SKM-1 treated with dmso at 0.1 percent for 144 hours (cell line): Measurements from ENCODE around the gene PHLDB3.

Source experiments
- DNase-seq: peaks from one replicate; lab custom pipeline; 2025; ENCODE audit not compliant: unreplicated experiment; lab: John Stamatoyannopoulos, UW

Gene PHLDB3

DNA sequence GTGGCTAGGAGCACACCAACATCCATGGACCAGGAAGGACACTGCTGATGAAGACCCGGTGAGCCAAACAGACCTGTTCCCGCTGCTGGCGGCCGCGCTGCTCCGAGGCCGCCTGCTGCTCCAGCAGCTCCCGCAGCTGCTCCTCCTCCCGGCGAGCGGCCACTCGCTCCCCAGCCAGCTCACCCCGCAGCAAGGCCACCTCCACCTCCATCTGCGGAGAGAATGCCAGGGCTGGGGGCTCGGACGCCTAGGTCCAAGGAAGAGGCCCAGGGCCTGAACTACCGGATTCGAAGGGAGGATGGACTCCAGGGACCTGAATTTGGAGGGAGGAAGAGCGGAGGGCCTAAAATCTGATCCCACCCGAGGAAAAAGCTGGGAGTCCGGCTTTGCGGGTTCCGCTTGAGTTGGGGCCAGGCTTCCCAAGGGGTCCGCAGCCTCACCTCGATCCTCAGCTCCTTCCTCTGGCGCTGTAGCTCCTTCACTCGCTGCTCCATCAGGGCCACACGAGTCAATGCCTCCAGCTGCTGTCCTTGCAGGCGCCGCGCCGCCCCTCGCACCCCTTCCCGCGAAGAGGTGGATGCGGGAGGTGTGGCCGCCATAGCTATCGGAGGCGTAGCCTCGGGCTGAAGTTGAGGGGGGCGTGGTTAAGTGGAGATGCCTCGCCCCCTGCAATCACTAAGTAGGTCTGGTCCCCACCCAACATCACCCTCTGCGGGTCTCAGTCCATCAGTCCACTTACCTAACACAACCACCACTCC is 2.7 kb downstream of the PHLDB3 start:
- no peak for DNase-seq

DNA sequence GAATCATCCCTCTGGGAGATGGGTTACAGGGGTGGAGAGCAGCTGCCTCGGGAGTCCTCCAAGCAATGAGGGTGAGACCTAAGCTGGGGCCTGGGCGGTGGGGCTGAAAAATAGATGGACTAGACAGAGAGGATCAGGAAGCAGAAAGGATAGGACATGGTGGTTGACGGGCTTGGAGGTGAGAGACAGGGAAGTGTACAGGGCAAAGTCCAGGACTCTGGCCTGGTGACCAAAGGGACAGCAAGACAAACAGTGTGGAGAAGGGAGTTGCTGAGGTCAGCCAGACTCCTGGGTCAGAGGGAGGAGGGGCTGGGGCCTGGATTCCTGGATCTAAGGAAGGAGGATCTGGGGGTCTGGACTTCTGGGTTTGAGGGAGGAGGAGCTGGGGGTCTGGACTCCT is 5.5 kb downstream of the PHLDB3 start:
- no peak for DNase-seq

DNA sequence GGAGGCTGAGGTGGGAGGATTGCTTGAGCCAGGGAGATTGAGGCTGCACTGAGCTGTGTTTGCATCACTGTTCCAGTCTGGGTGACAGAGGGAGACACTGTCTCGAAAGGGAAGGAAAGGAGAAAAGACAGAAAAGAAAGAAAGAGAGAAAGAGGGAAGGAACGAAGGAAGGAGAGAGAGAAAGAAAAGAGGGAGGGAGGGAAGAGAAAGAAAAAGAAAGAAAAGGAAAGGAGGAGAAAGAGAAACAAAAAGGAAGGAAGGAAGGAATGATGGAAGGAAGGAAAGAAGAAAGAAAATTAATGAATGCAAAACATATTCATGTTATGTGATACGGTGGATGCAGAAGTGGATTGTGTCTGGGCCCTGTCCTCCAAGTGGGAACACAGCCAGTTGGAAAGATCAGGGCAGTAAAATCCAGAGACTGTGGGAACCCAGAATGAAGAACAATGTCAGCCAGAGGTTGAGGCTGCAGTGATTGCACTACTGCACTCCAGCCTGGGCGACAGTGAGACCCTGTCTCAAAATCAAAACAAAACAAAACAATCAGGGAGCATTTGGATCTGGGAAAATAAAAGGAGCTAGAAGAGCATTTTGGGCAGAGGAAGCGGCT is 6.2 kb downstream of the PHLDB3 start:
- DNase-seq = no peak

DNA sequence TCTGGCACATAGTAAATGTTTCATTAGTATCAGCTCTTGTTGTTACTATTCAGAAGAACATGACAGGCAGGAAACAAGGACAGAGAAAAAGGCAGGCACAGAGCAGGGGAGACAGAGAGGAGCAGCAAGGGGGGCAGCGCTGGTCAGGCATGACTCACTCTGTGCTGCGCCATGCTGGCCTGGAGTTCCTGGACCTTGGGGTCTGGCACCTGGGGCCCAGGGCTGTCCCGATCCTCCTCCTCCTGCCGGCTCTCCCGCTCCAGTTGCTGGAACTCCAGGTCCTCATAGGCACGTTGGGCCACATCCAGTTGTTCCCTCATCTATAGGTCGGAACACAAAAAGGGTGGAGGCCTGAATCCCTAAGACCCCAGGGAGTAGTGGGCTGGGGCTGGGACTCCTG is 7.6 kb downstream of the PHLDB3 start:
- DNase-seq = no peak

DNA sequence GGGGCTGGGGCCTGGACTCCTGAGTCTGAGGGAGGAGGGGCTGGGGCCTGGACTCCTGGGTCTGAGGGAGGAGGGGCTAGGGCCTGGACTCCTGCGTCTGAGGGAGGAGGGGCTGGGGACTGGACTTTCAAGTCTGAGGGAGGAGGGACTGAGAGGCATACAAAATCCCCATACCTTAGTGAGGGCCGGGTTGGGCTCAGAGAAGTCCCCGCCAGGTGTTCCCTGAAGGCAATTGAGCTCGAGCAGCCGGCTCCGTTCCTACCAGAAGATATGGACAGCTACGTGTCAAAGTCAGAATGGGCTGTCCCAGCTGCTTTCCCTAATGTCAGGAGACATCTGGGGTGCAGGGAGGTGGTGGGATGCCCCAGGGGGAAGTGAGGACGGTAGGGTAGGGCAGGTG is 9.5 kb downstream of the PHLDB3 start:
- DNase-seq = no peak

DNA sequence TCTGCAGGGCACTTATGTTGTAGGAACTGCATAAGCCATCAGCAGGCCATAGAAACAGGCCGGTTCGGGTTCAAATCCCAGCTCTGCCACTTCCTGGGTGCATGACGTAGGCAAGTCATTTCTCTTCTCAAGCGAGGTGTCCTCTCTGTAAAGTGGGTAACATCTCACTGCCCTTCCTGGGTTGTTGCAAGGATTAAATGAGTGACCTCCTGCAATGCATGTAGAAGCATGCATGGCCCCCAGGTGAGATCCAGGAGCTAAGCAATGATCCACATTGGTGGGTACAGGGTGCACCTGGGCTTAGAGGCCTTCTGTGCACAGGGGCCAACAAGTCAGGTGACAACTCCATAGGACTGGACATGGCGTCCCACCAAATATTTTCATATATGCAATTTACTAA is 13.8 kb downstream of the PHLDB3 start:
- no peak for DNase-seq

DNA sequence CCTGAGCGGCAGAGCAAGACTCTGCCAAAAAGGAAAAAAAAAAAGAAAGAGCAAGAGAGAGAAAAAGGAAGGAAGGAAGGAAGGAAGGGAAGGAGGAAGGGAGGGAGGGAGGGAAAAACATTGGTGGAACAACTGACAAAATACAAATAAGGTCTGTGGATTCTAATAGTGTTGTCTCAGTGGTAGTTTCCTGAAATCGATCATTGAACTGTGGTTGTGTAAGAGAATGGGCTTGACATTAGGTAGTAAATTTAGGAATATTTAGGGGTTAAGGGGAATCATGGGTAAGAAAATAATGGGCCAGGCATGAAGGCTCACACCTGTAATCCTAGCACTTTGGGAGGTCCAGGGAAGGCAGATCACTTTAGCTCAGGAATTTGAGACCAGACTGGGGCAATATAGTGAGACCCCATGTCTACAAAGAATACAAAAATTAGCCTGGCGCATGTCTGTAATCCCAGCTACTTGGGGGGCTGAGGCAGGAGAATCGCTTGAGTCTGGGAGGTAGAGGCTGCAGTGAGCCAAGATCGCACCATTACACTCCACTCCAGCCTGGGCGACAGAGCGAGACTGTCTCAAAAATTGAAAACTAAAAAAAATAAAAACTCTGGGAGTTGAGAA is 14.5 kb downstream of the PHLDB3 start:
- DNase-seq = no peak

DNA sequence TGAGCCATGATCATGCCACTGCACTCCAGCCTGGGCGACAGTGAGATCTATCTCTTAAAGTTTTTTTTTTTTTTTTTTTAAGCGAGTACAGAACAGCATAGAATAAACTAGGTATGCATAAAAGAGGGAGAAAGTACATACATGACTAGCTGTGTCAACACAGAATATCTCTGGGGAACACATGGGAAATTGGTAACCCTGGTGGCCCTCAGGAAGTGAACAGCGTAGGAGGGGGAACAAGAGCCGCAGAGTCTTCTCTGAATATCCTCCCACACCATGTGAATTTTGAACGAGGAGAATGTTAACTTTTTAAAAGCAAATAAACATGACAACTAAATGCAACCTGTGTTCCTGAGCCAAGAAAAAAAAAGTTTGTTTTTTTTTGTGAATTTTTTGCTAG is 15.2 kb downstream of the PHLDB3 start:
- DNase-seq = no peak

DNA sequence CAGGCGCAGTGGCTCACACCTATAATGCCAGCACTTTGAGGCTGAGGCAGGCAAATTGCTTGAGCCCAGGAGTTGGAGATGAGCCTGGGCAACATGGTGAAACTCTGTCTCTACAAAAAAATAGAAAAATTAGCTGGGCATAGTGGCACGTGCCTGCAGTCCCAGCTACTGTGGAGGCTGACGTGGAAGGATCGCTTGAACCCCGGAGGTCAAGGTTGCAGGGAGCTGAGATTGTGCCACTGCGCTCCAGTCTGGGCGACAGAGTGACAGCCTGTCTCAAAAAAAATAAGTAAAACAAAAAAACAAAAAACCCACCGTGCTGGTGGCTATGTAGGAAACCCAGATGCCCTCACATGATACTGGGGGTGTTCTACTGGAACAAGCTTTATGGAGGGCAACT is 16.4 kb downstream of the PHLDB3 start:
- no peak for DNase-seq

DNA sequence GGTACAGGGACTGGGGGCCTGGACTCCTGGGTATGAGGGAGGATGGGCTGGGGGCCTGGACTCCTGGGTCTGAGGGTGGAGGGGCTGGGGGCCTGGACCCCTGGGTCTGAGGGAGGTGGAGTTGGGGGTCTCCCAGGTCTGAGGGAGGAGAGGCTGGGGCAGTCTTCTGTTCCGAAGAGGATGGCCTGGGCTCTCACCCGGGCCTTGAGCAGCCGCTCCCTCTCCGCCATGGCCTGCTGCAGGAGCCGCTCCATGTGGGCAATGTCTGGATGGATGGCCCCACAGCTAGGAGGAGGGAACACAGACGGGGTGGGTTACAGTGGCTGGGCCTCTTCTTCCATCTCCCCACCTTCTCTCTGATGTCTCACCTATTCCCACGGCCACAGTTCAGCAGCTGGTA is 18.1 kb downstream of the PHLDB3 start:
- DNase-seq = no peak

DNA sequence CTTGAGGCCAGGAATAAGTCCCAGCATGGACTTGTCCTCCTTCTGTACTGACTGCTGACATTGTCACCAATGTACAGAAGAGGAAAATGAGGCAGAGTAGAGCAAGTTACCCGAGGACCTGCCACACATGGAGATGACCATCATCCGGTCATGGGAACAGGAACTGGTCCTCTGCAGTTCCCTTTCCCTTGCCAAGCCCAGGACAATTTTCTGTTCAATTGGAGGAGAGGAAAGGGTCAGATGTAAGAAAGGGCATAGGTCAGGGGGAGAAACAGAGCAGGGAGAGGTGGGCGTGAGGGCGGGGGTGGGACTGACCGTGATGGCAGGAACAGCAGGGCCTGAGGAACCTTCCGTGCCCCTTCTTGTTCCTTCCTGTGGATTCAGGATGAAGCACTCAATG is 18.6 kb downstream of the PHLDB3 start:
- DNase-seq = no peak

DNA sequence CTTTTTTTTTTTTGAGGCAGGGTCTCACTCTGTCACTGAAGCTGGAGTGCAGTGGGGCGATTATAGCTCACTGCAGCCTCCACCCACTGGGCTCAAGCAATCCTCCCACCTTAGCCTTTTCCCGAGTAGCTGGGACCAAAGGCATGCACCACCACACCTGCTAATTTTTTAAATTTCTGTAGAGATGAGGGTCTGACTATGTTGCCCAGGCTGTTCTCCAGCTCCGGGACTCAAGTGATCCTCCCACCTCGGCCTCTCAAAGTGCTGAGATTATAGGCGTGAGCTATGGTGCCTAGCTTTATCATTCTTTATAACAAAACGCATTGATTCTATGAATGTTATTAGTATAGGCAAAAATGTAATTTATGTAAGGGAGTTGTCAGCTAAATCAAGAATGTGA is 21.3 kb downstream of the PHLDB3 start:
- no peak for DNase-seq

DNA sequence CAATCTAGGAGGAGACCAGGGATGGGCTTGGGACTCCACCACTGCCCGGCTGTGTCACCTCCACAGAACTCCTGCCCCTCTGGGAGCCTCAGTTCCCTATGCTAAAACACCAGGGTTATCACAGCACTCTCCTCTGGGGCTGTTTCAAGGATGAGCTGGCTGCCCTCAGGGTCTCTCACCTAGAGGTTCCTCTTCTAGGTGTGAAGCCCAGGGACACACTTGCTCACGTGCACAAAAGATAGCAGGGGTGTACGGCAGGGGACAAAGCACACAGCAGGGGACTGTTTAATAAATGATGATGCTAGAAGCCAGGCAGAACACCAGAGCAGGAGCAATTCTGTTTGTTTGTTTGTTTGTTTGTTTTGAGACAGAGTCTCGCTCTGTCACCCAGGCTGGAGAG is 22.4 kb downstream of the PHLDB3 start:
- DNase-seq = no peak

DNA sequence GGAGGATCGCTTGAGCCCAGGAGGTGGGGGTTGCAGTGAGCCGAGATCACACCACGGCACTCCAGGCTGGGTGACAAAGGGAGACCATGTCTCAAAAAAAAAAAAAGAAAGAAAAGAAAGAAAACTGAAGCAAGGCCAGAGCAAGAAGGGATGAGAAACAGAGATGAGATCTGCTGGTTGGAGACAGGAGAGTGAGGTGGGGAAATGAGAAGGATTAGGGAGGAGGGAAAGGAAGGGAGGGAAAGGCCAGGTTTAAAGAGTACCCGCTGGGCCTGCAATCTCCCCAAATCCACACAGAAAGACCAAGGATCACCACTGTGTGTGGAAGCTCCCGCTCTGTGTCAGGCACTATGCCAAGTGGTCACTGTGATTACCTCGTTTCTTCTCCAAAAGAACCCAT is 22.8 kb downstream of the PHLDB3 start:
- no peak for DNase-seq

DNA sequence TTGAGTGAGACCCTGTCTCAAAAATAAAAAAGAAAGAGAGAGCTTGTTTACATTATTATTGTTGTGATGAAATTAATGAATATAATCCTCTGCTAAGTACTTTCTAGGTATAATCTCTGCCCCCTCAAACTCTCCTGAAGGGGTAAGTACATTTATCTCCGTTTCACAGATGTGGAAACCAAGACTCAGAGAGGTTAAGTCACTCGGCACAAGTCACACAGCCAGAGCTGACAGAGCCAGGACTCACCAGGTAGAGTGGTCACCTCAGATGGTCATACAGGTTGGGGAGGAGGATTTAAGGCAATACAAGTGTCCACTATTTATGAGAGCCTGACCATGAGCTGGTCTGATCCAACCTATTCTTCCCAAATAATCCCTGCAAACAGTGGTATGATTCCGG is 24.0 kb downstream of the PHLDB3 start:
- DNase-seq = no peak

DNA sequence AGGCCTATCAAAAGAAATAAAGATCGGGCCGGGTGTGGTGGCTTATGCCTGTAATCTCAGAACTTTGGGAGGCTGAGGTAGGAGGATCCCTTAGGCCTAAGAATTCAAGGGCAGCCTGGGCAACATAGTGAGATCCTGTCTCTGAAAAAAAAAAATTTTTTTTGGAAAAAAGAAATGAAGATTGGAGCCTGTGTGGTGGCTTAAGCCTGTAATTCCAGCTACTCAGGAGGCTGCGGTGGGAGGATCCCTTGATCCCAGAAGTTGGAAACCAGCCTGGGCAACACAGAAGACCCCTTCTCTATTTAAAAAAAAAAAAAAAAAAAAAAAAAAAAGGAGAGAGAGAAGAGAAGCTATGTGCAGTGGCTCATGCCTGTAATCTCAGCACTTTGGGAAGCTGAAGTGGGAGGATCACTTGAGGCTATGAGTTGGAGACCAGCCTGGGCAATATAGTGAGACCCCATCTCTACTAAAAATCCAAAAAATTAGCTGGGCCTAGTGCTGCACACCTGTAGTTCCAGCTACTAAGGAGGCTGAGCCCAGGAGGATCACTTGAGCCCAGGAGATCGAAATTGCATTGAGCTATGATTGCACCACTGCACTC is 24.5 kb downstream of the PHLDB3 start:
- no peak for DNase-seq

DNA sequence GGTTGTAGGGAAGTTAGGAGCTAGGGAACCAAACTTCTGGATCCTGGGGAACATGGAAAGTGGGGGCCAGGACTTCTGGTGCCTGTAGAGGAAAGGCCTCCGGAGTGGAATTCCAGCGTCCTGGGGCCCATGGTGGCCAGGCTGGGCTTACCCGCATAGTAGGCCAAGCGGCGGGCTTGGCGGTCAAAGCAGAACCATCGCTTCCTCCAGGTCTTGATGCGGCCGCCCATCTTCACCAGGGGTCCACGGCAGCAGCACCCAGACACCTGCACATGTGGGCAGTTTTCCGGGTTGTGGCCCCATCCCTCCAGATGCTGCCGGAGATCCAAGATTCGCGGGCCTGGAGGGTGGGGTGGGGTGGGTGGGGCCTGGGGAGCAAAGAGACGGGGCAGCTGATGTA is 25.3 kb downstream of the PHLDB3 start:
- no peak for DNase-seq

DNA sequence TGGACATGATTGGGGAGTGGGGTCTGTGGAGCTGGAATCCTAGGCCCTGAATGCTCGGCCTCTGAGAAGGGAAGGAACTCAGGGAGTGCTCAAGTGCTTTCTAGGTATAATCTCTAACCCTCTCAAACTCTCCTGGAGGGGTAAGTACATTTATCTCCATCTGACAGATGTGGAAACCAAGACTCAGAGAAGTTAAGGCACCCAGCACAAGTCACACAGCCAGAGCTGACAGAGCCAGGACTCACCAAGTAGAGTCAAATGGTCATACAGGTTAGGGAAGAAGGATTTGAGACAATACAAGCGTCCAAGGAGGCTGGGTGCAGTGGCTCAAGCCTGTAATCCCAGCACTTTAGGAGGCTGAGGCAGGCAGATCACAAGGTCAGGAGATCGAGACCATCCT is 26.2 kb downstream of the PHLDB3 start:
- no peak for DNase-seq

DNA sequence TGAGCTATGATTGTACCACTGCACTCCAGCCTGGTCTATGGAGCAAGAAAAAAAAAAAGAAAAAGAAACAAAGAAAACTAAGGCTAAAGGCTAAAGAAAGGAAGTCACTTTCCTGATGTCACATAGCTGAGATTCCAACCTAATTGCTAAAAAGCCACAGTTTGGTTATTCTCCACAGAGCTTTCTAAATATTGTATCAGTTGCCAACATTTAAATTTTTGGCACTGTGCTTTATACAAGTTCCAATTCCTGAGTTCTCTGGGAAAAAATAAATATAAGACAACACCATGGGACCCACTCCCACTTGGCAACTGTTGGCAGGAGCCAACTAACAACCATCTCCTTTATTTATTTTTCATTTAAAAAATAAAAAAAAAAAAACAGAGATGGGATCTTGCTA is 27.9 kb downstream of the PHLDB3 start:
- DNase-seq = no peak

DNA sequence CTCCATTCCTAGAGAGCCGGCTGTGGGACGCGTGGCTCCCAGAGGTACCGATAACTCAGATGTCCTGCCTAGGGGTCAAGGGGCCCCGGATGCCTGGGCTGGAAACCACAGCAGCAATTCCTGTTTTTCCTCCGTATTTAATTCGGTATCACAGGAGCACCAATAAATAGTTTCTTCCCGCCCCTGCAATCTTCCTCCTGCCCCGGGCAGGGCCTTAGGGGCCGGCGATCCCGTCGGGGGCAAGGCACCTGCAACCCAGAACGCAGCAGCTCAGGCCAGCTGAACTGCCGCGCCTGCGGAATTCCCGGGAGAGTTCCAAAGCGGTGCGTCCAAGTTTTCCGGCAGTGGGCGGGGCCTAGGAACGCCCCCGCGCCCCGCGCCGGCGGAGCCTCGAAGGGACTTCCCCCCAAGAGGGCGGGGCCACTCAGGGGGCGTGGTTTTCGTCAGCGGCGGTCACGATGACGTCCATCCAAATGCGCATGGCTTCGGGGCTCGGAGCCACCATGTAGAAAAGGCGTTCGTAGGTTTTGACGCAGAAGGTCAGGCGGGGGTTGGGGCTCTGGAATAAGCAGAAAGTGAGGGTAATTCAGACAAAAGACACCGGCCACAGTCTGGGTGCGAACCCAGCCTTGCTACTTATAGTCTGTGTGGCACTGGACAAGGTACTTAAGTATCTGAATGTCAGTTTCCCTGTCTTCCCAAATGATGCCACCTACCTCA is 29.4 kb downstream of the PHLDB3 start:
- DNase-seq = peak; percentile 34

DNA sequence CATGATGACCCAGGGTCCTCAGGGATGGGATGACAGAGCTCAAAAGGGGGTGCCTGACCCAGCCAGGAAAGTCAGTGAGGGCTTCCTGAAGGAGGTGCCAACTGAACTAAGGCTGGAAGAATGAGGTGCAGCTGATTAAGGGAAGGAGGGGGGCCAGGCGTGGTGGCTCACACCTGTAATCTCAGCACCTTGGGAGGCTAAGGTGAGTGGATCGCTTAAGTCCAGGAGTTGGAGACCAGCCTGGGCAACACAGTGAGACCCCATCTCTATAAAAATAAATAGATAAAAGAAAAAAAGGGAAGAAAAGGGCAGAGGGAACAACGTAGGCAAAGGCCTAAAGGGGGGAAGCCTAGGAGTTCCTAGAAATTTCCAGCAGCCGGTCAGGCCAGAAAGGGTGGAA is 30.1 kb downstream of the PHLDB3 start:
- DNase-seq = no peak

DNA sequence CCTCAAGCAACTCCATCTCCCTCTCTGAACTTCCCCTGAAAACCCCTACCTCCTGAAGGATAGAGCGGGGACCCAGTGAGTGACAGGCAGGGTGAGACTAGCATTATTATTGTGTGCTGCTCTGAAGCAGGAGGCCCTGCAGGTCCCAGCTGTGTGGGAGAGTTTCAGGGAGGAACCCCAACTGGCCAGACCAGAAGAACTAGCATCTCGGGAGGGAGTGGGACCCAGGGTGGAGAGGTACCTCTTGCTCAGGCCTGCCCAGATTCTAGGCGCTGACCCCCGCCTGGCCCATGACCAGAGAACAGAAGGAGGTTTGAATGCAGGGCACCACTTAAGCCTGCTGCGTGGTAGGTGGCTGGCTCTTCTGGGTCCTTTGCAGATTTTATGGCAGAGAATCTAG is 33.5 kb downstream of the PHLDB3 start:
- DNase-seq = no peak
